Fibroblast of the aortic adventitia (primary cell): ENCODE measurements around the gene ALOX5. TPM values are rescaled to one million over a fixed set of nuclear protein-coding genes. Genes with fewer than 3 reads are reported as not detected.
A peak's percentile ranks its signal among the peaks of the same experiment; 100 is the strongest.

Experiments
- DNase-seq: peaks from one replicate; pipeline ENCODE4 v3.0.0-alpha.2; 2010; ENCODE audit warnings: low read depth
- H3K4me3 ChIP-seq: 2 replicates; pipeline ENCODE4 v1.5.1; 2011; ENCODE audit warnings: low read depth, mild to moderate bottlenecking, control low read depth, low read length, moderate library complexity
- CTCF ChIP-seq: IDR thresholded peaks from 2 replicates; pipeline ENCODE4 v1.5.1; 2011; ENCODE audit warnings: mild to moderate bottlenecking, low read length, control low read depth, inconsistent platforms; ENCODE audit not compliant: insufficient read depth
- total RNA-seq: library from RNA; depleted of rRNA; stranded (reverse); fragments of >200 nt; gene quantifications from 2 replicates; pipeline ENCODE4 v1.2.3, GENCODE V29; 2012; ENCODE audit warnings: low replicate concordance

Gene ALOX5
- total RNA-seq, 1 donor: not detected

- no peak for DNase-seq
- no peak overlapping the region for H3K4me3 ChIP-seq
- TF ChIP-seq CTCF: no peak
Measured at GRCh38 chr10:45372251-45372951, 1.6 kb upstream of the ALOX5 start.

GRCh38 chr10:45373003-45373575, 927 bp upstream of the ALOX5 start:
- H3K4me3 ChIP-seq: no peak overlapping the region
- TF ChIP-seq CTCF: no peak
- DNase-seq: no peak

GRCh38 chr10:45374350-45375052, 485 bp downstream of the ALOX5 start:
- no peak for TF ChIP-seq CTCF
- H3K4me3 ChIP-seq: peak overlapping the region; percentile 25
- DNase-seq: no peak

- DNase-seq: no peak
- TF ChIP-seq CTCF: no peak
Measured at GRCh38 chr10:45375101-45375500, 1.1 kb downstream of the ALOX5 start.

GRCh38 chr10:45375716-45376231, 1.8 kb downstream of the ALOX5 start:
- no peak overlapping the region for H3K4me3 ChIP-seq
- DNase-seq: no peak
- TF ChIP-seq CTCF: no peak

More at GRCh38 chr10:45375101-45375500, 1.1 kb downstream of the ALOX5 start:
- no peak overlapping the region for H3K4me3 ChIP-seq

- no peak overlapping the region for H3K4me3 ChIP-seq
- no peak for TF ChIP-seq CTCF
- no peak for DNase-seq
Measured at GRCh38 chr10:45376371-45376801, 2.4 kb downstream of the ALOX5 start.
